Mesothelial cell of epicardium (in vitro differentiated cells): ENCODE data around the gene TCF4. TPM values are rescaled to one million over a fixed set of nuclear protein-coding genes. Genes with fewer than 3 reads are reported as not detected.
A peak's percentile ranks its signal among the peaks of the same experiment; 100 is the strongest.

Experiments
- DNase-seq, 2 experiments: peaks; one replicate each; pipeline ENCODE4 v3.0.0; 2021; ENCODE audit warnings: low spot score in 2 of 2; ENCODE audit not compliant: unreplicated experiment in 2 of 2
- H3K27ac Mint-ChIP-seq: 2 replicates; pipeline ENCODE4 v1.8.0; 2021; ENCODE audit warnings: mixed read lengths
- H3K27me3 Mint-ChIP-seq: 2 replicates; pipeline ENCODE4 v1.8.0; 2021; ENCODE audit warnings: low read depth, mixed read lengths
- H3K36me3 Mint-ChIP-seq: 2 replicates; pipeline ENCODE4 v1.8.0; 2021; ENCODE audit warnings: mixed read lengths
- H3K4me1 Mint-ChIP-seq: 2 replicates; pipeline ENCODE4 v1.8.0; 2021; ENCODE audit warnings: mixed read lengths
- H3K4me3 Mint-ChIP-seq: 2 replicates; pipeline ENCODE4 v1.8.0; 2021; ENCODE audit warnings: mild to moderate bottlenecking, moderate library complexity, mixed read lengths
- H3K9me3 Mint-ChIP-seq: 2 replicates; pipeline ENCODE4 v1.8.0; 2021; ENCODE audit warnings: mixed read lengths
- CTCF ChIP-seq: fragments of 200-600 bp; sonication (generic); IDR thresholded peaks from one replicate; pipeline ENCODE4 v1.5.0; 2021; ENCODE audit warnings: antibody characterized with exemption; ENCODE audit not compliant: unreplicated experiment
- total RNA-seq: library from RNA; stranded (reverse); gene quantifications from 3 replicates; pipeline ENCODE4 v1.2.1, GENCODE V29; 2021

The TCF4 gene
- total RNA-seq, 1 donor from 2014 or later: 224 TPM

- no peak overlapping the region for H3K27ac Mint-ChIP-seq
- H3K9me3 Mint-ChIP-seq: peaks cover 14% of the 10 kb centered on the region
- no peak for DNase-seq
- no peak overlapping the region for H3K4me3 Mint-ChIP-seq
- peaks cover 19% of the 10 kb centered on the region for H3K4me1 Mint-ChIP-seq
- peaks cover 18% of the 10 kb centered on the region for H3K36me3 Mint-ChIP-seq
- H3K27me3 Mint-ChIP-seq: no peaks in the 10 kb centered on the region
- no peak for TF ChIP-seq CTCF
These were observed 140.3 kb downstream of the TCF4 start for GRCh38 chr18:55447672-55448018.

- Mint-ChIP-seq H3K27ac (no peak overlapping the region), H3K4me3 (no peak overlapping the region), H3K36me3 (peaks cover 18% of the 10 kb centered on the region), H3K4me1 (peaks cover 14% of the 10 kb centered on the region), H3K9me3 (peaks cover 14% of the 10 kb centered on the region), H3K27me3 (no peaks in the 10 kb centered on the region)
- no peak for DNase-seq
- TF ChIP-seq CTCF: peak; percentile 19
These were observed 140.9 kb downstream of the TCF4 start for GRCh38 chr18:55446996-55447671.

GRCh38 chr18:55444536-55444935 is 143.5 kb downstream of the TCF4 start:
- H3K4me3 Mint-ChIP-seq: no peak overlapping the region
- no peaks in the 10 kb centered on the region for H3K27me3 Mint-ChIP-seq
- H3K36me3 Mint-ChIP-seq: peaks cover 18% of the 10 kb centered on the region
- H3K9me3 Mint-ChIP-seq: peaks cover 14% of the 10 kb centered on the region
- no peak for DNase-seq
- no peak overlapping the region for H3K27ac Mint-ChIP-seq
- TF ChIP-seq CTCF: no peak
- peaks cover 25% of the 10 kb centered on the region for H3K4me1 Mint-ChIP-seq

- H3K4me1 Mint-ChIP-seq: peaks cover 21% of the 10 kb centered on the region
- H3K27me3 Mint-ChIP-seq: no peaks in the 10 kb centered on the region
- peaks cover 18% of the 10 kb centered on the region for H3K36me3 Mint-ChIP-seq
- H3K9me3 Mint-ChIP-seq: peaks cover 14% of the 10 kb centered on the region
- no peak for TF ChIP-seq CTCF
- no peak overlapping the region for H3K4me3 Mint-ChIP-seq
- no peak for DNase-seq
- no peak overlapping the region for H3K27ac Mint-ChIP-seq
These were observed 144.2 kb downstream of the TCF4 start for GRCh38 chr18:55443776-55444175.

GRCh38 chr18:55442561-55442960 is 145.4 kb downstream of the TCF4 start:
- Mint-ChIP-seq H3K4me1 (peaks cover 20% of the 10 kb centered on the region), H3K27me3 (no peaks in the 10 kb centered on the region), H3K27ac (no peak overlapping the region), H3K9me3 (peaks cover 14% of the 10 kb centered on the region), H3K36me3 (peaks cover 18% of the 10 kb centered on the region), H3K4me3 (no peak overlapping the region)
- DNase-seq: no peak
- no peak for TF ChIP-seq CTCF

- no peaks in the 10 kb centered on the region for H3K27me3 Mint-ChIP-seq
- H3K27ac Mint-ChIP-seq: peak overlapping the region; percentile 6
- peaks cover 14% of the 10 kb centered on the region for H3K9me3 Mint-ChIP-seq
- no peak overlapping the region for H3K4me3 Mint-ChIP-seq
- TF ChIP-seq CTCF: no peak
- no peak for DNase-seq
- H3K4me1 Mint-ChIP-seq: peaks cover 20% of the 10 kb centered on the region
- H3K36me3 Mint-ChIP-seq: peaks cover 17% of the 10 kb centered on the region
These were observed 147.0 kb downstream of the TCF4 start for GRCh38 chr18:55440988-55441387.
